ENCODE measurements around the gene SLC11A1. TPM values are rescaled to one million over a fixed set of nuclear protein-coding genes. Genes with fewer than 3 reads are reported as not detected.

The SLC11A1 gene
- total RNA-seq, 1 donor from 2014 or later, result 0.18 TPM

Other genes starting within 250 kb of the SLC11A1 start
- not detected in 2 replicates for gene CXCR1, start 215.3 kb upstream of the SLC11A1 start, total RNA-seq
- gene ARPC2, start 165.1 kb upstream of the SLC11A1 start, total RNA-seq, result 639 and 643 TPM in 2 replicates
- gene GPBAR1, start 121.3 kb upstream of the SLC11A1 start, total RNA-seq, result 0.41 and 0.87 TPM in 2 replicates
- 82.4 and 82.9 TPM in 2 replicates for gene AAMP, start 112.1 kb upstream of the SLC11A1 start, total RNA-seq
- gene PNKD, start 111.8 kb upstream of the SLC11A1 start, total RNA-seq, result 19.9 and 20.8 TPM in 2 replicates
- gene TMBIM1, start 89.8 kb upstream of the SLC11A1 start, total RNA-seq, result 69.6 and 73.7 TPM in 2 replicates
- gene CATIP, start 25.4 kb upstream of the SLC11A1 start, total RNA-seq, result not detected in 2 replicates
- 114 and 115 TPM in 2 replicates for gene CTDSP1, start 17.6 kb downstream of the SLC11A1 start, total RNA-seq
- gene VIL1, start 36.9 kb downstream of the SLC11A1 start, total RNA-seq, result not detected in 2 replicates
- gene USP37, start 186.1 kb downstream of the SLC11A1 start, total RNA-seq, result 40.7 and 43.7 TPM in 2 replicates
- 127 and 135 TPM in 2 replicates for gene CNOT9, start 186.6 kb downstream of the SLC11A1 start, total RNA-seq
- gene PLCD4, start 225.6 kb downstream of the SLC11A1 start, total RNA-seq, result 0.18 and 0.23 TPM in 2 replicates

Data from activated T-helper 2 cell treated with anti-CD3 and anti-CD28 coated beads, Interferon-gamma antibody, Interleukin-2, Interleukin-4, amounts not matched to agents 10 μg/mL and 5 μg/mL and 100 μg/mL, durations not matched to agents 14 hours and 24 hours and 36 hours (primary cell).